CD14-positive monocyte (primary cell): Measurements from ENCODE around the gene HOXB1. TPM values are rescaled to one million over a fixed set of nuclear protein-coding genes. Genes with fewer than 3 reads are reported as not detected.

Experiments
- DNase-seq, 3 donors: peaks; one replicate each; pipeline ENCODE4 v3.0.0-alpha.2; 2011 to 2022
- H2AFZ ChIP-seq: 2 replicates; pipeline ENCODE4 v1.6.0; 2012; ENCODE audit warnings: mild to moderate bottlenecking, low read depth, low read length, inconsistent platforms; ENCODE audit not compliant: insufficient read depth, poor library complexity, severe bottlenecking
- H3K27ac ChIP-seq, 2 donors: 1 replicate in 1 of 2; 2 replicates in 1 of 2; pipeline ENCODE4 v1.5.1; 2012 to 2013; ENCODE audit warnings: low read length in 2 of 2, control low read depth in 1 of 2, inconsistent platforms in 1 of 2, low read depth in 1 of 2, mild to moderate bottlenecking in 1 of 2
- H3K27me3 ChIP-seq, 2 donors: one replicate each; pipeline versions ENCODE4 v1.6.0 to v1.6.1; 2011 to 2013; ENCODE audit warnings: low read length in 2 of 2; ENCODE audit not compliant: control insufficient read depth in 2 of 2, insufficient read depth in 2 of 2
- H3K36me3 ChIP-seq, 2 donors: replicated peaks in 1 of 2; 1 replicate in 1 of 2; 2 replicates in 1 of 2; pipeline versions ENCODE4 v1.5.1 to v1.6.1; 2012 to 2013; ENCODE audit warnings: low read length in 2 of 2, control low read depth in 1 of 2, inconsistent platforms in 1 of 2, mild to moderate bottlenecking in 1 of 2; ENCODE audit not compliant: insufficient read depth in 2 of 2, control insufficient read depth in 1 of 2
- H3K4me1 ChIP-seq, 2 donors: 1 replicate in 1 of 2; 2 replicates in 1 of 2; pipeline versions ENCODE4 v1.5.1 to v1.6.1; 2012 to 2013; ENCODE audit warnings: low read length in 2 of 2, control low read depth in 1 of 2, inconsistent platforms in 1 of 2, mild to moderate bottlenecking in 1 of 2, moderate library complexity in 1 of 2; ENCODE audit not compliant: insufficient read depth in 2 of 2, control insufficient read depth in 1 of 2
- H3K4me2 ChIP-seq: replicated peaks from 2 replicates; pipeline ENCODE3; 2012; ENCODE audit warnings: low read length, moderate library complexity, mild to moderate bottlenecking; ENCODE audit not compliant: poor library complexity, severe bottlenecking; ENCODE audit errors: extremely low read depth
- H3K4me3 ChIP-seq, 3 experiments: fragments of 200-600 bp in 1 of 3; sonication (generic) in 1 of 3; replicated peaks in 1 of 3; 1 replicate in 2 of 3; 2 replicates in 1 of 3; pipeline ENCODE4 v1.5.1; 2011 to 2013; ENCODE audit warnings: low read length in 3 of 3, mild to moderate bottlenecking in 3 of 3, control low read depth in 2 of 3, low read depth in 2 of 3, inconsistent platforms in 1 of 3, moderate library complexity in 1 of 3
- H3K79me2 ChIP-seq: 2 replicates; pipeline ENCODE4 v1.6.0; 2012; ENCODE audit warnings: mild to moderate bottlenecking, control low read depth, inconsistent platforms, low read length, moderate library complexity; ENCODE audit not compliant: insufficient read depth
- H3K9ac ChIP-seq: 2 replicates; pipeline ENCODE4 v1.6.0; 2017; ENCODE audit warnings: low read length, mild to moderate bottlenecking; ENCODE audit not compliant: insufficient read depth, poor library complexity, severe bottlenecking
- H3K9me3 ChIP-seq, 2 donors: replicated peaks in 1 of 2; 1 replicate in 1 of 2; 2 replicates in 1 of 2; pipeline versions ENCODE4 v1.5.1 to v1.6.1; 2012 to 2013; ENCODE audit warnings: low read length in 2 of 2, control low read depth in 1 of 2; ENCODE audit not compliant: control insufficient read depth in 1 of 2, insufficient read depth in 1 of 2
- H4K20me1 ChIP-seq: 2 replicates; pipeline ENCODE4 v1.6.0; 2012; ENCODE audit warnings: mild to moderate bottlenecking, low read length, control low read depth, moderate library complexity; ENCODE audit not compliant: insufficient read depth
- H3K27ac Mint-ChIP-seq, 7 donors: one replicate each; pipeline ENCODE4 v1.8.0; 2020; ENCODE audit warnings: mild to moderate bottlenecking in 7 of 7, mixed read lengths in 7 of 7, moderate library complexity in 6 of 7, inconsistent platforms in 2 of 7
- H3K27me3 Mint-ChIP-seq, 3 donors: one replicate each; pipeline ENCODE4 v1.8.0; 2021 to 2022; ENCODE audit warnings: low read depth in 3 of 3, mild to moderate bottlenecking in 3 of 3, mixed read lengths in 3 of 3, moderate library complexity in 3 of 3, inconsistent platforms in 1 of 3
- H3K36me3 Mint-ChIP-seq, 2 donors: one replicate each; pipeline ENCODE4 v1.8.0; 2020; ENCODE audit warnings: mixed read lengths in 2 of 2, inconsistent platforms in 1 of 2, mild to moderate bottlenecking in 1 of 2
- H3K4me1 Mint-ChIP-seq: one replicate; pipeline ENCODE4 v1.8.0; 2020; ENCODE audit warnings: mild to moderate bottlenecking, mixed read lengths
- H3K4me3 Mint-ChIP-seq, 2 donors: one replicate each; pipeline ENCODE4 v1.8.0; 2020; ENCODE audit warnings: mild to moderate bottlenecking in 2 of 2, mixed read lengths in 2 of 2, moderate library complexity in 1 of 2
- H3K9me3 Mint-ChIP-seq, 7 donors: one replicate each; pipeline ENCODE4 v1.8.0; 2020 to 2022; ENCODE audit warnings: mixed read lengths in 7 of 7, mild to moderate bottlenecking in 6 of 7, moderate library complexity in 6 of 7, inconsistent platforms in 2 of 7
- CTCF ChIP-seq: fragments of 200-600 bp; IDR thresholded peaks from one replicate; pipeline ENCODE4 v1.8.0; 2022; ENCODE audit warnings: antibody characterized with exemption, mild to moderate bottlenecking
- WGBS: methylation state at CpG from one replicate; pipeline ENCODE4 v1.1.5; 2013; ENCODE audit warnings: missing lambda C conversion rate; ENCODE audit not compliant: insufficient coverage; 5-methylcytosine and 5-hydroxymethylcytosine counted together
- intact Hi-C, 2 donors: fragments of 100-400 bp; cut with micrococcal nuclease; formaldehyde crosslinking; loops; one replicate each; pipeline versions ENCODE4 v1.15.0 to v1.15.1; 2023
- polyA plus RNA-seq, 3 donors: library from polyadenylated mRNA; depleted of rRNA in 1 of 3; unstranded in 2 of 3; stranded (reverse) in 1 of 3; fragments of 300-500 nt in 2 of 3; fragments of >200 nt in 1 of 3; fragmentation: Illumina TruSeq in 2 of 3; gene quantifications; 1 replicate in 2 of 3; 2 replicates in 1 of 3; pipeline ENCODE4 v1.2.3, GENCODE V29; 2012 to 2021

The HOXB1 gene
- polyA plus RNA-seq, 3 donors: not detected

GRCh38 chr17:48558831-48559121 is 28.0 kb upstream of the HOXB1 start:
- no peak overlapping the region for H3K9ac ChIP-seq
- Mint-ChIP-seq H3K4me3 (no peak overlapping the region), H3K9me3 (peaks cover 0 to 13% (median under 1%) of the 10 kb centered on the region in 7 donors), H3K4me1 (peaks cover 14% of the 10 kb centered on the region), H3K36me3 (peaks cover 2 to 12% of the 10 kb centered on the region in 2 donors), H3K27me3 (peaks cover 58 to 74% (median 70%) of the 10 kb centered on the region in 3 donors), H3K27ac (no peak overlapping the region)
- peaks cover 19 to 62% of the 10 kb centered on the region in 2 donors for H3K27me3 ChIP-seq
- H3K27ac ChIP-seq: no peak overlapping the region
- H3K9me3 ChIP-seq: no peaks in the 10 kb centered on the region
- TF ChIP-seq CTCF: no peak
- peaks cover 3 to 8% of the 10 kb centered on the region in 2 donors for H3K4me1 ChIP-seq
- WGBS: 85% methylated on average over 1 of the region's 2 CpGs
- H3K4me2 ChIP-seq: no peak overlapping the region
- H3K36me3 ChIP-seq: no peaks in the 10 kb centered on the region
- H2AFZ ChIP-seq: no peak overlapping the region
- intact Hi-C loops: no loop called here
- DNase-seq: no peak
- H3K4me3 ChIP-seq: no peak overlapping the region
- H4K20me1 ChIP-seq: no peaks in the 10 kb centered on the region
- H3K79me2 ChIP-seq: no peaks in the 10 kb centered on the region

GRCh38 chr17:48558057-48558830 is 27.4 kb upstream of the HOXB1 start:
- Histone ChIP-seq H2AFZ (no peak overlapping the region), H3K36me3 (no peaks in the 10 kb centered on the region), H3K9me3 (no peaks in the 10 kb centered on the region), H3K4me3 (no peak overlapping the region), H3K9ac (no peak overlapping the region), H3K27ac (no peak overlapping the region), H3K4me1 (peaks cover 3 to 8% of the 10 kb centered on the region in 2 donors), H3K79me2 (no peaks in the 10 kb centered on the region), H3K27me3 (peaks cover 19 to 58% of the 10 kb centered on the region in 2 donors), H3K4me2 (no peak overlapping the region), H4K20me1 (no peaks in the 10 kb centered on the region)
- Mint-ChIP-seq H3K27ac (no peak overlapping the region), H3K27me3 (peaks cover 58 to 73% (median 69%) of the 10 kb centered on the region in 3 donors), H3K4me3 (no peak overlapping the region), H3K9me3 (peaks cover 0 to 11% (median 0%) of the 10 kb centered on the region in 7 donors), H3K36me3 (peaks cover 2 to 12% of the 10 kb centered on the region in 2 donors), H3K4me1 (peaks cover 14% of the 10 kb centered on the region)
- no peak for DNase-seq
- TF ChIP-seq CTCF: no peak
- 94% methylated on average over 6 of the region's 13 CpGs for WGBS
- intact Hi-C loops: no loop called here
